ACC112 (cell line): ENCODE data around the gene KLHDC8A.
"Not testable (repeated sequence)": the region's sequence is repeated elsewhere in the genome, so short reads cannot be mapped to it uniquely, and the experiment has no call there.

Source experiments
- H2AFZ ChIP-seq: fragments of 200-600 bp; sonication (generic); one replicate; pipeline ENCODE4 v1.6.0; 2017; ENCODE audit warnings: antibody characterized with exemption, low read length; ENCODE audit not compliant: unreplicated experiment
- H3K27ac ChIP-seq: fragments of 200-600 bp; sonication (generic); 2 replicates; pipeline ENCODE4 v1.5.1; 2014; ENCODE audit warnings: low read depth, mild to moderate bottlenecking, antibody characterized with exemption, low read length, moderate library complexity
- H3K27me3 ChIP-seq: fragments of 200-600 bp; sonication (generic); 2 replicates; pipeline ENCODE4 v1.6.1; 2014; ENCODE audit warnings: mild to moderate bottlenecking, antibody characterized with exemption, low read length, moderate library complexity, mixed read lengths; ENCODE audit not compliant: insufficient read depth
- H3K36me3 ChIP-seq: fragments of 200-600 bp; sonication (generic); 2 replicates; pipeline ENCODE4 v1.6.1; 2016; ENCODE audit warnings: mild to moderate bottlenecking, antibody characterized with exemption, low read length, moderate library complexity, mixed read lengths; ENCODE audit not compliant: insufficient read depth
- H3K4me1 ChIP-seq: fragments of 200-600 bp; sonication (generic); one replicate; pipeline ENCODE4 v1.6.1; 2016; ENCODE audit warnings: low read length, mixed read lengths; ENCODE audit not compliant: insufficient read depth, unreplicated experiment, control insufficient read depth
- H3K4me3 ChIP-seq: fragments of 200-600 bp; sonication (generic); 2 replicates; pipeline ENCODE4 v1.5.1; 2014; ENCODE audit warnings: mild to moderate bottlenecking, low read depth, low read length
- H3K79me2 ChIP-seq: fragments of 200-600 bp; sonication (generic); one replicate; pipeline ENCODE4 v1.6.0; 2016; ENCODE audit warnings: low read length; ENCODE audit not compliant: control insufficient read depth, unreplicated experiment, insufficient read depth

KLHDC8A gene, protein sequence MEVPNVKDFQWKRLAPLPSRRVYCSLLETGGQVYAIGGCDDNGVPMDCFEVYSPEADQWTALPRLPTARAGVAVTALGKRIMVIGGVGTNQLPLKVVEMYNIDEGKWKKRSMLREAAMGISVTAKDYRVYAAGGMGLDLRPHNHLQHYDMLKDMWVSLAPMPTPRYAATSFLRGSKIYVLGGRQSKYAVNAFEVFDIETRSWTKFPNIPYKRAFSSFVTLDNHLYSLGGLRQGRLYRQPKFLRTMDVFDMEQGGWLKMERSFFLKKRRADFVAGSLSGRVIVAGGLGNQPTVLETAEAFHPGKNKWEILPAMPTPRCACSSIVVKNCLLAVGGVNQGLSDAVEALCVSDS

DNA sequence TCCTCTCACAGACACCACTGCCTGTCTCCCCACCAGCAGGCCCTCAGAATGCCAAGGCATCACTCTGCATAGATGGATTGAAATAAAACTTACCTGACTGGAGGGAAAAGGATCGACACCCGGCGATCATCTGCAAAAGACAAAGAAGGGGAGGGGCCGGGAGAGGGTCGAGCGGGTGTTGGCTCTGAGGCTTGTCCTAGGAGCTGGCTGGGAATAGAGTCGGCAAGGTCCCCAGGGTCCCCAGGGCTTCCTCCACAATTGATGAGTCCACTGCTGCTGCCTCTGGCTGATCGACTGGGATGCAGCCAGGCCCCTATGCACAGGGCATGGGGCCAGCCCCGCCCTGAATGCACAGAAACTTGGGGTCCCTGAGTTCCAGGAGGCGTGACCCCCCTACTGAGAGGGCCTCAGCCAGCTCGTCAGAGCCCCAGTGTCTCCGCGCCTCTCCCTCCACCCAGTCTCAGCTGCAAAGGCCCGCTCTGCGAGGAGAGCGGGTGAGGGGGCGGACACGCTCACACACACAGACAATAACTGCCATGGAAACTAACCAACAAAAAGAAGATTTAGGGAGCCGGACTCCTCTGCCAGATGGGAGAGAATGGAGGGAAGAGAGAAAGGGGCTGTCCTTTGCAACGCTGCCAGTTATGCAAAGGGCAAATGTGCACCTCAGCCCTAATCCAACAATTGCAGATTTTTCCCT, at the start of gene KLHDC8A:
Gene KLHDC8A (minus strand): TSS at position 483 of the 700 bp plus-strand sequence. CDS start 13,318 bp downstream, outside the sequence.
- Histone ChIP-seq H3K4me1 (no peaks in the 10 kb centered on the region), H3K27ac (no peak within 1 kb of the TSS), H2AFZ (no peak within 1 kb of the TSS), H3K79me2 (no peaks in the 10 kb centered on the region), H3K27me3 (peaks cover 10% of the 10 kb centered on the region; the same call in 1 of the 2 replicates), H3K36me3 (no peaks in the 10 kb centered on the region), H3K4me3 (no peak within 1 kb of the TSS)

DNA sequence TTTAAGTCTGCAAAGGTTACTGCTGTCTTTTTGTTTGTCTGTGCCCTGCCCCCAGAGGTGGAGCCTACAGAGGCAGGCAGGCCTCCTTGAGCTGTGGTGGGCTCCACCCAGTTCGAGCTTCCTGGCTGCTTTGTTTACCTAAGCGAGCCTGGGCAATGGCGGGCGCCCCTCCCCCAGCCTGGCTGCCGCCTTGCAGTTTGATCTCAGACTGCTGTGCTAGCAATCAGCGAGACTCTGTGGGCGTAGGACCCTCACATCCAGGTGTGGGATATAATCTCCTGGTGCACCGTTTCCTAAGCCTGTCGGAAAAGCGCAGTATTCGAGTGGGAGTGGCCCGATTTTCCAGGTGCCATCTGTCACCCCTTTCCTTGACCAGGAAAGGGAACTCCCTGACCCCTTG, 49.5 kb upstream of the KLHDC8A start:
- peaks cover 30% of the 10 kb centered on the region for H3K27me3 ChIP-seq
- not testable (repeated sequence) for H3K27ac ChIP-seq, H3K4me3 ChIP-seq, H3K79me2 ChIP-seq, H2AFZ ChIP-seq, H3K4me1 ChIP-seq, H3K36me3 ChIP-seq

- H2AFZ ChIP-seq, H3K4me1 ChIP-seq, H3K36me3 ChIP-seq, H3K27ac ChIP-seq, H3K4me3 ChIP-seq, H3K79me2 ChIP-seq: not testable (repeated sequence)
- peaks cover 19% of the 10 kb centered on the region for H3K27me3 ChIP-seq
These were observed 47.8 kb upstream of the KLHDC8A start for GRCh38 chr1:205404484-205404883.

DNA sequence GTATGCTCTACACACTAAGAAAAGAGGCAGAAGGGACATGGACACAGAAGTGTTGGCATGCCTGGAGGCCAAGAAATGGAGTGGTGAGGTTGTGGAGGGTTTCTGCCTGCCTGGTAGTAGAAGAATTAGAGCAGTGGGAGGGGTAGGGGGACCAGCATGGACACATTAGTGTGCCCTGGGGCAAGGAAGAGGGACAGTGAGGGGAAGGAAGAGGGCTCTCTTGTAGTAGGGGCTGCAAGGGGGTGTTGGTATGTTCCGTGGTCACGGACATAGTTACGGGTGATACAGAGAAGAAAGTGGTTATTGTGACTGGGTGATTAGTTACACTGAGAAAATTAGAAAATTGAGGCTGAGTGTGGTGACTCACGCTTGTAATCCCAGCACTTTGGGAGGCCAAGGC, 41.9 kb upstream of the KLHDC8A start:
- Histone ChIP-seq H3K27me3 (peaks cover 9% of the 10 kb centered on the region; the same call in 1 of the 2 replicates), H2AFZ (no peak overlapping the region), H3K27ac (no peak overlapping the region), H3K4me1 (no peaks in the 10 kb centered on the region), H3K79me2 (no peaks in the 10 kb centered on the region), H3K36me3 (no peaks in the 10 kb centered on the region), H3K4me3 (no peak overlapping the region)

GRCh38 chr1:205396967-205397616, 40.4 kb upstream of the KLHDC8A start:
- Histone ChIP-seq H3K79me2 (no peaks in the 10 kb centered on the region), H2AFZ (no peak overlapping the region), H3K4me3 (no peak overlapping the region), H3K36me3 (no peaks in the 10 kb centered on the region), H3K27me3 (peaks cover 18% of the 10 kb centered on the region; the same call in 1 of the 2 replicates), H3K4me1 (no peaks in the 10 kb centered on the region), H3K27ac (no peak overlapping the region)

DNA sequence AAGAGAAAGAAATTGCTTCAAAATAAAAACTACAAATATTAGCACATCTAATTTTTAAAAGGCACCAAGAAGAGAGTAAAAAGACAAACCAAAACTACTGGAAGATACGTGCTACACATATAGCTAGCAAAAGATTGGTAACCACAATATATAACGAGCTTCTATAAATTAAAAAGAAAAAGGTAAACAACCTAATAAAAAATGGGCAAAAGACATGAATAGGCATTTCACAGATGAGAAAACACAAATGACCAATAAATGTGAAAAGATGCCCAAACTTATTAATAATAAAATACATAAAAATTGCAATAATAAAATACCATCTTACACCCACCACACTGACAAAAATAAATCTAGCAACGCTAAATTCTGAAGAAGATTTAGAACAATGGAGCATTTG, 38.9 kb upstream of the KLHDC8A start:
- Histone ChIP-seq H3K36me3 (no peaks in the 10 kb centered on the region), H3K27ac (no peak overlapping the region), H3K4me1 (no peaks in the 10 kb centered on the region), H2AFZ (no peak overlapping the region), H3K79me2 (no peaks in the 10 kb centered on the region), H3K27me3 (peaks cover 26% of the 10 kb centered on the region), H3K4me3 (no peak overlapping the region)

DNA sequence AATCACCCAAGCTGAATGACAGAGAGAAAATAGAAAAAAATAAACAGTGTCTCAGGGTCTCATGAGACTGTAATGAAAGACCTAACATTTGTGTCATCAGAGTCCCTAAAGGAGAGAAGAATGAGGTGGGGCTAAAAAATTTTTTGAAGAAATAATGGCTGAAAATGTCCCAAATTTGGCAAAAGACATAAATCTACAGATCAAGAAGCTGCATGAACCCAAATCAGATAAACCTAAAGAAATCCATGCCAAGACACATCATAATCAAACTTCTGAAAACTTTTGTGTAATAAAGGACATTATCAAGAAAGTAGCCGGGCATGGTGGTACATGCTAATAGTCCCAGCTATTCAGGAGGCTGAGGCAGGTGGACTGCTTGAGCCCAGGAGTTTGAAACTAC, 35.9 kb upstream of the KLHDC8A start:
- Histone ChIP-seq H3K4me1 (no peaks in the 10 kb centered on the region), H3K27ac (no peak overlapping the region), H2AFZ (no peak overlapping the region), H3K27me3 (peaks cover 28% of the 10 kb centered on the region), H3K79me2 (no peaks in the 10 kb centered on the region), H3K4me3 (no peak overlapping the region), H3K36me3 (no peaks in the 10 kb centered on the region)

DNA sequence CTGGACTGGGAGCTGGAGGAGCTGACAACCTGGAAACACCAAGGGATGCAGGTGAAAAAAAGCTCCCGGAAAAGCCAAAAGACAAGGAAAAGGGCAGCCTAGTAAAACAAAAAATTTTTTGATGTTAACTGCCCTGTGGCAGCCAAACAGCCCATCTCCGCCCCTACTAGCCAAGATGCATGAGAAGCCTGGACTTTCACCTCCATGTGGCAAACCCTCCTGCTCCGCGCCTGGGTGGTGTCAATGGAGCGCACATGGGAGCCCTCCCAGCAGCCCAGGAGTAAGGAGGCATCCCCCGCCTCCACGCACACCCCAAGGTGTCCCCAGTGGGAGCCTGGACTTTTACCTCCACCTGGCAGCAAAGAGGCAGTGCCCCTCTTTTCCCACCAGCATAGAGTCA, 34.7 kb upstream of the KLHDC8A start:
- no peak overlapping the region for H3K4me3 ChIP-seq
- H3K27ac ChIP-seq = no peak overlapping the region
- no peak overlapping the region for H2AFZ ChIP-seq
- peaks cover 28% of the 10 kb centered on the region for H3K27me3 ChIP-seq
- no peaks in the 10 kb centered on the region for H3K4me1 ChIP-seq
- H3K79me2 ChIP-seq = no peaks in the 10 kb centered on the region
- H3K36me3 ChIP-seq = no peaks in the 10 kb centered on the region

DNA sequence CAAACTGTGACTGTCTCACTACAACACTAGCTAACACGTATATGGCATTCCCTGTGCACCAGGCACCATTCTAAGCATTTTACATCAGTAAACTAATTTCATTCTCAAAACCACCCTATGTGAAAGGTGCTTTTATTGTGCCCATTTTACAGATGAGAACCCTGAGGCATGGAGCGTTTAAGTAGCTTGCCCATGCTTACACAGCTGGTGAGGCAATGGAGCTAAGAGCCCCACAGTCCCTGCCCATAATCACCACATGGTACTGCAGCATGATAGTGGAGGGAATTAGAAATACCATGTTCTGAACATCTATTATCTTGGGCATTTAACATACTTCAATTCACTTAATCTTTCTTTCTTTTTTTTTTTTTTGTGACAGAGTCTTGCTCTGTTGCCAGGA, 31.1 kb upstream of the KLHDC8A start:
- peaks cover 15% of the 10 kb centered on the region for H3K27me3 ChIP-seq
- H3K4me3 ChIP-seq = no peak overlapping the region
- H3K27ac ChIP-seq = no peak overlapping the region
- H3K36me3 ChIP-seq = no peaks in the 10 kb centered on the region
- H3K79me2 ChIP-seq = no peaks in the 10 kb centered on the region
- peaks cover 4% of the 10 kb centered on the region for H3K4me1 ChIP-seq
- H2AFZ ChIP-seq = no peak overlapping the region

DNA sequence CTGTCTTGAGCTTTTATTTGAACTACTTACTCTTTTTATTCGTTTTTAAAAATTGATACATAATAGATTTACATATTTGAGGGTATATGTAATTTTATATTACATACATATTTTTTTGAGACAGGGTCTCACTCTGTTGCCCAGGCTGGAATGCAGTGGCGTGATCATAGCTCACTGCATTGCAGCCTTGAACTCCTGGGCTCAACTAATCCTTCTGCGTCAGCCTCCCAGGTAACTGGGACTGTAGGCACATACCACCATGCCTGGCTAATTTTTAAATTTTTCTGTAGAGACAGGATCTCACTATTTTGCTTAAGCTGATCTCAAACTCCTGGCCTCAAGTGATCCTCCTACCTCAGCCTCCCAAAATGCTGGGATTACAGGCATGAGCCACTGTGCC, 26.3 kb upstream of the KLHDC8A start:
- not testable (repeated sequence) for H3K27ac ChIP-seq, H3K27me3 ChIP-seq, H3K79me2 ChIP-seq, H3K4me3 ChIP-seq, H2AFZ ChIP-seq, H3K4me1 ChIP-seq, H3K36me3 ChIP-seq
